Measurements from ENCODE around the gene TLX3. TPM values are rescaled to one million over a fixed set of nuclear protein-coding genes. Genes with fewer than 3 reads are reported as not detected.

TLX3 gene
- total and polyA plus RNA-seq, 2 donors (not counting 1 experiment from before 2014, with no cell fraction given): not detected

- no peak overlapping the region for H3K4me3 ChIP-seq (replicated peaks in 1 of 4; ENCODE audit: control extremely low read depth in 1 of 4, insufficient read depth in 1 of 4, low read depth in 3 of 4, low read length in 4 of 4)
- no peak for DNase-seq (ENCODE audit: low read depth in 2 of 2)
- peaks cover 20% of the 10 kb centered on the region for H3K27me3 ChIP-seq (ENCODE audit: control insufficient read depth, insufficient read depth, low read length)
- H3K9me3 ChIP-seq (ENCODE audit: control insufficient read depth, insufficient read depth, low read depth, low read length): no peaks in the 10 kb centered on the region
- no peaks in the 10 kb centered on the region for H4K20me1 ChIP-seq (ENCODE audit: control insufficient read depth, extremely low read depth, insufficient read depth, low read length)
- H3K4me1 ChIP-seq (ENCODE audit: control insufficient read depth, extremely low read depth, insufficient read depth, low read length): no peaks in the 10 kb centered on the region
- H3K27ac ChIP-seq (ENCODE audit: insufficient read depth, low read length): no peak overlapping the region
- no peaks in the 10 kb centered on the region for H3K36me3 ChIP-seq (ENCODE audit: control insufficient read depth, insufficient read depth, low read length)
- TF ChIP-seq EZH2 (IDR thresholded peaks at IDR 0.05; ENCODE audit: low read length, missing control alignments): no peak
- TF ChIP-seq CTCF (conservative IDR thresholded peaks at IDR 0.05 in 1 of 2, IDR thresholded peaks at IDR 0.05 in 1 of 2; ENCODE audit: low read depth in 1 of 2, low read length in 2 of 2): no peak
- H3K9ac ChIP-seq (ENCODE audit: insufficient read depth, low read length): no peak overlapping the region
- H2AFZ ChIP-seq (ENCODE audit: low read length): no peak overlapping the region
- H3K79me2 ChIP-seq (ENCODE audit: control insufficient read depth, insufficient read depth, low read length): no peaks in the 10 kb centered on the region
- H3K4me2 ChIP-seq (ENCODE audit: extremely low read depth, insufficient read depth, low read length): no peak overlapping the region
These were observed 15.0 kb downstream of the TLX3 start for GRCh38 chr5:171323806-171324632.

DNA sequence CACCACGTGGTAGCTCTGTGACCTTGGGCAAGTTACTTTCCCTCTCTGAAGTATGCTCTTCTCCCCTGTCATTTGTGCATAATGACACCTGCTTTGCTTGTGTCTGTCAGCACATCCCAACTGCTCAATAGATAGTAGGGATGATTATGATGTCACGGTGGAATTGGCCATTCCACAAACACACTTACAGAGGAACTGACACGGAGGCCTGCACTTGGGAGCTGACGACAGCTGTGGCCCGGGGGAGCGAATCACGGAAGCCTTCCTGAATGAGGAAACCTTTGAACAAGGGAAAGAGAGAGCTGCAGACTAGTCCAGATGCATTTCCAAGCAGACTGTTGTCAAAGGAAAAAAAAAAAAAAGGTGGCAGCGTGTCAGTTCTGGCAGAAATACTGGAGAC lies 21.0 kb downstream of the TLX3 start:
- Histone ChIP-seq H3K27me3 (ENCODE audit: control insufficient read depth, insufficient read depth, low read length) (peaks cover 6% of the 10 kb centered on the region), H3K36me3 (ENCODE audit: control insufficient read depth, insufficient read depth, low read length) (no peaks in the 10 kb centered on the region), H3K27ac (ENCODE audit: insufficient read depth, low read length) (no peak overlapping the region), H3K4me1 (ENCODE audit: control insufficient read depth, extremely low read depth, insufficient read depth, low read length) (no peaks in the 10 kb centered on the region), H3K4me2 (ENCODE audit: extremely low read depth, insufficient read depth, low read length) (no peak overlapping the region), H3K9ac (ENCODE audit: insufficient read depth, low read length) (no peak overlapping the region), H3K79me2 (ENCODE audit: control insufficient read depth, insufficient read depth, low read length) (no peaks in the 10 kb centered on the region), H3K9me3 (ENCODE audit: control insufficient read depth, insufficient read depth, low read depth, low read length) (no peaks in the 10 kb centered on the region), H4K20me1 (ENCODE audit: control insufficient read depth, extremely low read depth, insufficient read depth, low read length) (no peaks in the 10 kb centered on the region), H3K4me3 (replicated peaks in 1 of 4; ENCODE audit: control extremely low read depth in 1 of 4, insufficient read depth in 1 of 4, low read depth in 3 of 4, low read length in 4 of 4) (no peak overlapping the region), H2AFZ (ENCODE audit: low read length) (no peak overlapping the region)
- no peak for DNase-seq (ENCODE audit: low read depth in 2 of 2)
- TF ChIP-seq CTCF (conservative IDR thresholded peaks at IDR 0.05 in 1 of 2, IDR thresholded peaks at IDR 0.05 in 1 of 2; ENCODE audit: low read depth in 1 of 2, low read length in 2 of 2): no peak

DNA sequence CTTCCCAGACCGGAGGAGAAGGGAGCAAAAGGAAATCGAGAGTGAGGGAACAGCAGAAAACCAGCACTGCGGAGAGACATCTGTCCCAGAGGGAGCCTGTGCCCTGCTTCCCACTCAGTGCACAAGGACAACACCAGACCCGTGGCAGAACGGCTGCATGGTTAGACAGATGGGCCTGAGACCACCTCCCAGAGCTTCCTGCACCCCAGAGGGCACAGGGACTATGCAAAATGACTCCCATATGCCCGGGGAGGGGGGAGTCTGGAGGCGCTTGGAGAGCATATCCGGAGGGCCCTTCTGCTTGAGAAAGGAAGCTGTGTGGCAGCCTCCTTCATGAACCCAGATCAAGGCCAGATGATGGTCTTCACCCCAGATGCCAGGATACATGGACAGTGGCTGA lies 26.6 kb downstream of the TLX3 start:
- H4K20me1 ChIP-seq (ENCODE audit: control insufficient read depth, extremely low read depth, insufficient read depth, low read length): no peaks in the 10 kb centered on the region
- no peak for DNase-seq (ENCODE audit: low read depth in 2 of 2)

More for the DNA sequence above, 26.6 kb downstream of the TLX3 start:
- peaks cover 2% of the 10 kb centered on the region for H3K27me3 ChIP-seq (ENCODE audit: control insufficient read depth, insufficient read depth, low read length)
- H3K36me3 ChIP-seq (ENCODE audit: control insufficient read depth, insufficient read depth, low read length): no peaks in the 10 kb centered on the region
- no peaks in the 10 kb centered on the region for H3K9me3 ChIP-seq (ENCODE audit: control insufficient read depth, insufficient read depth, low read depth, low read length)
- H3K4me3 ChIP-seq (replicated peaks in 1 of 4; ENCODE audit: control extremely low read depth in 1 of 4, insufficient read depth in 1 of 4, low read depth in 3 of 4, low read length in 4 of 4): no peak overlapping the region
- no peak overlapping the region for H3K27ac ChIP-seq (ENCODE audit: insufficient read depth, low read length)
- no peak overlapping the region for H3K9ac ChIP-seq (ENCODE audit: insufficient read depth, low read length)
- TF ChIP-seq CTCF (conservative IDR thresholded peaks at IDR 0.05 in 1 of 2, IDR thresholded peaks at IDR 0.05 in 1 of 2; ENCODE audit: low read depth in 1 of 2, low read length in 2 of 2): no peak
- no peak for TF ChIP-seq EZH2 (IDR thresholded peaks at IDR 0.05; ENCODE audit: low read length, missing control alignments)
- H3K4me1 ChIP-seq (ENCODE audit: control insufficient read depth, extremely low read depth, insufficient read depth, low read length): no peaks in the 10 kb centered on the region
- no peaks in the 10 kb centered on the region for H3K79me2 ChIP-seq (ENCODE audit: control insufficient read depth, insufficient read depth, low read length)
- H3K4me2 ChIP-seq (ENCODE audit: extremely low read depth, insufficient read depth, low read length): no peak overlapping the region
- no peak overlapping the region for H2AFZ ChIP-seq (ENCODE audit: low read length)

Measured in fibroblast of lung (primary cell).